ENCODE data around the gene CHRND. TPM values are rescaled to one million over a fixed set of nuclear protein-coding genes. Genes with fewer than 3 reads are reported as not detected.

CHRND gene
- total and polyA plus RNA-seq, 8 donors, result 0.07 to 0.22 (median 0.12) TPM; not detected in 5

- ATAC-seq, result no peak
- Histone ChIP-seq H3K27ac (no peak overlapping the region), H3K36me3 (no peaks in the 10 kb centered on the region), H3K9me3 (no peaks in the 10 kb centered on the region), H3K4me1 (peaks cover 0 to 22% (median 14%) of the 10 kb centered on the region in 3 donors), H3K4me3 (peak overlapping the region in 2 of 4 donors; percentile 22 to 43), H3K27me3 (peaks cover 0 to 17% (median 8%) of the 10 kb centered on the region in 4 donors)
- TF ChIP-seq CTCF (IDR thresholded peaks at IDR 0.05), result no peak
- no peak for FAIRE-seq
- 7 to 12% methylated on average over 16 of the region's 16 CpGs for WGBS, 2 donors
- no peak for DNase-seq
- intact Hi-C loops (cut with DNase I), result no loop called here
Observed at GRCh38 chr2:232523402-232523681, 2.6 kb upstream of the CHRND start.

- Histone ChIP-seq H3K9me3 (no peaks in the 10 kb centered on the region), H3K36me3 (no peaks in the 10 kb centered on the region), H3K27ac (no peak overlapping the region), H3K27me3 (peaks cover 0 to 17% (median 8%) of the 10 kb centered on the region in 4 donors), H3K4me1 (peaks cover 0 to 22% (median 14%) of the 10 kb centered on the region in 3 donors), H3K4me3 (peak overlapping the region in 3 of 4 donors; percentile 10 to 43 (median 22))
- no peak for FAIRE-seq
- ATAC-seq, result peak in 3 of 4 donors; percentile 16 to 37 (median 20)
- intact Hi-C loops (cut with DNase I), result no loop called here
- peak in 2 of 6 donors; percentile 73 to 77 for DNase-seq
- 3 to 4% methylated on average over 68 to 75 of the region's 75 CpGs for WGBS, 2 donors
- no peak for TF ChIP-seq CTCF (IDR thresholded peaks at IDR 0.05)
Observed at GRCh38 chr2:232523682-232524597, 2.0 kb upstream of the CHRND start.

GRCh38 chr2:232524771-232525170 is 1.2 kb upstream of the CHRND start:
- no peak for TF ChIP-seq CTCF (IDR thresholded peaks at IDR 0.05)
- intact Hi-C loops (cut with DNase I), result no loop called here
- DNase-seq (peak in 1 of 6 donors; percentile 65), FAIRE-seq (no peak), ATAC-seq (no peak)
- no peaks in the 10 kb centered on the region for H3K9me3 ChIP-seq
- 58 to 64% methylated on average over 6 of the region's 6 CpGs for WGBS, 2 donors
- H3K4me3 ChIP-seq, result no peak overlapping the region
- H3K27ac ChIP-seq, result no peak overlapping the region
- no peaks in the 10 kb centered on the region for H3K36me3 ChIP-seq
- peaks cover 0 to 22% (median 14%) of the 10 kb centered on the region in 3 donors for H3K4me1 ChIP-seq
- peaks cover 0 to 17% (median 8%) of the 10 kb centered on the region in 4 donors for H3K27me3 ChIP-seq

GRCh38 chr2:232525199-232525598 is 761 bp upstream of the CHRND start:
- FAIRE-seq, result no peak
- H3K4me1 ChIP-seq, result peaks cover 0 to 22% (median 14%) of the 10 kb centered on the region in 3 donors
- no peak overlapping the region for H3K27ac ChIP-seq
- peaks cover 0 to 17% (median 8%) of the 10 kb centered on the region in 4 donors for H3K27me3 ChIP-seq
- no peak for ATAC-seq
- DNase-seq, result peak in 1 of 6 donors; percentile 69
- intact Hi-C loops (cut with DNase I), result no loop called here
- H3K4me3 ChIP-seq, result no peak overlapping the region
- H3K36me3 ChIP-seq, result no peaks in the 10 kb centered on the region
- no peak for TF ChIP-seq CTCF (IDR thresholded peaks at IDR 0.05)
- WGBS, 2 donors, result 79 to 87% methylated on average over 12 to 14 of the region's 14 CpGs
- H3K9me3 ChIP-seq, result no peaks in the 10 kb centered on the region

Data from pancreas (tissue), 10 donors.